ENCODE data around the gene FBXO44.

The FBXO44 gene

GRCh38 chr1:11652203-11652780 lies 2.4 kb upstream of the FBXO44 start:
- no peak for TF ChIP-seq NFIC (IDR thresholded peaks at IDR 0.05)
- TF ChIP-seq EP300 (IDR thresholded peaks at IDR 0.05; ENCODE audit: borderline replicate concordance): no peak
- no peak for TF ChIP-seq RAD21 (IDR thresholded peaks at IDR 0.05; ENCODE audit: low read depth)
- TF ChIP-seq CREB1 (IDR thresholded peaks at IDR 0.05; ENCODE audit: low read depth): no peak
- TF ChIP-seq CEBPB (IDR thresholded peaks at IDR 0.05): no peak
- TF ChIP-seq EGR1 (IDR thresholded peaks at IDR 0.05): no peak
- TF ChIP-seq MAX (IDR thresholded peaks at IDR 0.05): no peak
- no peak for TF ChIP-seq FOXM1 (IDR thresholded peaks at IDR 0.05; ENCODE audit: borderline replicate concordance, low read depth)
- no peak for TF ChIP-seq TAF1 (IDR thresholded peaks at IDR 0.05; ENCODE audit: low read depth)
- TF ChIP-seq ZBTB7A (IDR thresholded peaks at IDR 0.05; ENCODE audit: low read depth): no peak
- no peak for TF ChIP-seq TEAD4 (IDR thresholded peaks at IDR 0.05)

GRCh38 chr1:11653101-11653860 lies 1.4 kb upstream of the FBXO44 start:
- TF ChIP-seq RAD21 (IDR thresholded peaks at IDR 0.05; ENCODE audit: low read depth): peak; percentile 22; the same call in 1 of the 2 replicates
- TF ChIP-seq FOXM1 (IDR thresholded peaks at IDR 0.05; ENCODE audit: borderline replicate concordance, low read depth): no peak

- TF ChIP-seq USF1 (IDR thresholded peaks at IDR 0.05) (no peak), ZBTB7A (IDR thresholded peaks at IDR 0.05; ENCODE audit: low read depth) (no peak), MAX (IDR thresholded peaks at IDR 0.05) (no peak), RAD21 (IDR thresholded peaks at IDR 0.05; ENCODE audit: low read depth) (no peak), EP300 (IDR thresholded peaks at IDR 0.05; ENCODE audit: borderline replicate concordance) (no peak), NFIC (IDR thresholded peaks at IDR 0.05) (no peak), CREB1 (IDR thresholded peaks at IDR 0.05; ENCODE audit: low read depth) (no peak), TAF1 (IDR thresholded peaks at IDR 0.05; ENCODE audit: low read depth) (no peak)
Measured at GRCh38 chr1:11653861-11654136, 878 bp upstream of the FBXO44 start.

- TF ChIP-seq FOXM1 (IDR thresholded peaks at IDR 0.05; ENCODE audit: borderline replicate concordance, low read depth) (no peak), MAX (IDR thresholded peaks at IDR 0.05) (no peak), RAD21 (IDR thresholded peaks at IDR 0.05; ENCODE audit: low read depth) (no peak), TEAD4 (IDR thresholded peaks at IDR 0.05) (no peak), REST (IDR thresholded peaks at IDR 0.05; ENCODE audit: low read depth) (no peak), CREB1 (IDR thresholded peaks at IDR 0.05; ENCODE audit: low read depth) (no peak), TAF1 (IDR thresholded peaks at IDR 0.05; ENCODE audit: low read depth) (no peak), ZBTB7A (IDR thresholded peaks at IDR 0.05; ENCODE audit: low read depth) (no peak), YY1 (IDR thresholded peaks at IDR 0.05; ENCODE audit: low read depth) (no peak), NFIC (IDR thresholded peaks at IDR 0.05) (no peak), USF1 (IDR thresholded peaks at IDR 0.05) (no peak), EP300 (IDR thresholded peaks at IDR 0.05; ENCODE audit: borderline replicate concordance) (no peak), CEBPB (IDR thresholded peaks at IDR 0.05) (no peak), TCF12 (IDR thresholded peaks at IDR 0.05; ENCODE audit: low read depth) (no peak)
Measured at GRCh38 chr1:11654939-11655808, 497 bp downstream of the FBXO44 start.

GRCh38 chr1:11657654-11658053 lies 3.0 kb downstream of the FBXO44 start:
- TF ChIP-seq NFIC (IDR thresholded peaks at IDR 0.05) (peak; percentile 78), ZBTB7A (IDR thresholded peaks at IDR 0.05; ENCODE audit: low read depth) (no peak)

GRCh38 chr1:11658542-11658941 lies 3.9 kb downstream of the FBXO44 start:
- TF ChIP-seq TCF12 (IDR thresholded peaks at IDR 0.05; ENCODE audit: low read depth) (no peak), YY1 (IDR thresholded peaks at IDR 0.05; ENCODE audit: low read depth) (no peak), TAF1 (IDR thresholded peaks at IDR 0.05; ENCODE audit: low read depth) (no peak), FOXM1 (IDR thresholded peaks at IDR 0.05; ENCODE audit: borderline replicate concordance, low read depth) (no peak), REST (IDR thresholded peaks at IDR 0.05; ENCODE audit: low read depth) (no peak), MAX (IDR thresholded peaks at IDR 0.05) (no peak), CEBPB (IDR thresholded peaks at IDR 0.05) (no peak), TEAD4 (IDR thresholded peaks at IDR 0.05) (no peak), ZBTB7A (IDR thresholded peaks at IDR 0.05; ENCODE audit: low read depth) (no peak), CREB1 (IDR thresholded peaks at IDR 0.05; ENCODE audit: low read depth) (no peak), NFIC (IDR thresholded peaks at IDR 0.05) (no peak), EGR1 (IDR thresholded peaks at IDR 0.05) (no peak), RAD21 (IDR thresholded peaks at IDR 0.05; ENCODE audit: low read depth) (no peak), USF1 (IDR thresholded peaks at IDR 0.05) (no peak), EP300 (IDR thresholded peaks at IDR 0.05; ENCODE audit: borderline replicate concordance) (no peak)
